Hematopoietic multipotent progenitor cell treated with erythropoietin and hydrocortisone succinate and interleukin-3 and kit ligand, for 15 days (in vitro differentiated cells): ENCODE data around the gene FBXW2.
A peak's percentile ranks its signal among the peaks of the same experiment; 100 is the strongest.

ENCODE experiments used
- DNase-seq: peaks from one replicate; pipeline ENCODE4 v3.0.0-alpha.2; 2015; ENCODE audit warnings: low spot score

Gene FBXW2

DNA sequence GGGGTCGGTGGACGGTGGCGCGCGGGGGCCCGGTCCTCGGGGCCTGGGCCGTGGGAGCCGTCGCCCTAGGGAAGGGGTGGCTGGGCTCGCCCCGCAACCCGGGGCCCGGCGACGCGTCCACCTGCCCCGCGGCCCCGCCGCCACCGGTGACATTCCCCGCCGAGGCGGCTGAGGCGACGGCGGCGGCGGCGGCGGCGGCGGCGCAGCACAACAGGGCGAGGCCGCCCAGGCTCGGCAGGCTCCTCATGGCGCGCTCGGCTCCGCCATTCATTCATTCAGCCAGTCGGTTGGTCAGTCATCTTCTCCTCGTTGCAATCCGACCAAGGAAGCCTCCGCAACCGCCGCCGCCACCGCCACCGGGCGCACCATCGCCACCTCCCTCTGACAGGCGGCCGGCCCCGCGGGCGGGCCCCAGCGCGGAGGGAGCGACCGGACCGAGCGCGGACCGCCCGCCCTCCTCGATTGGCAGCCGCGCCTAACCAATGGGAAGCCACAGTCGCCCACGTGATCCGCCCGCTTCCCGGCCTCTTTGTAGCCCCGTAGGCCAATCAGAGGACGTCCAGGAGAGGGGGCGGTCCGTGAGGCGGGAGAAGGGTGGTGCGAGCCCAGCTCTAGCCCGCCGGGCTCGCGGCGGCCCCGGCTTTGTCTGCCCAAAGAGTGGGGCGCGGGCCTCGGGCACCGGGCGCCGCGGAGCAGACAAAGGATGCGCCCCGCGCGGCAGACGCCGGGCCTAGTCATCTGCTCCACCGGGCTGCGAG lies 78.9 kb downstream of the FBXW2 start, which contains the start of gene MEGF9:
Gene MEGF9, minus strand, starts transcription at position 383 of the 758 bp plus-strand sequence. Its CDS starts 112 bp downstream, at position 271.
- peak; percentile 97 for DNase-seq

DNA sequence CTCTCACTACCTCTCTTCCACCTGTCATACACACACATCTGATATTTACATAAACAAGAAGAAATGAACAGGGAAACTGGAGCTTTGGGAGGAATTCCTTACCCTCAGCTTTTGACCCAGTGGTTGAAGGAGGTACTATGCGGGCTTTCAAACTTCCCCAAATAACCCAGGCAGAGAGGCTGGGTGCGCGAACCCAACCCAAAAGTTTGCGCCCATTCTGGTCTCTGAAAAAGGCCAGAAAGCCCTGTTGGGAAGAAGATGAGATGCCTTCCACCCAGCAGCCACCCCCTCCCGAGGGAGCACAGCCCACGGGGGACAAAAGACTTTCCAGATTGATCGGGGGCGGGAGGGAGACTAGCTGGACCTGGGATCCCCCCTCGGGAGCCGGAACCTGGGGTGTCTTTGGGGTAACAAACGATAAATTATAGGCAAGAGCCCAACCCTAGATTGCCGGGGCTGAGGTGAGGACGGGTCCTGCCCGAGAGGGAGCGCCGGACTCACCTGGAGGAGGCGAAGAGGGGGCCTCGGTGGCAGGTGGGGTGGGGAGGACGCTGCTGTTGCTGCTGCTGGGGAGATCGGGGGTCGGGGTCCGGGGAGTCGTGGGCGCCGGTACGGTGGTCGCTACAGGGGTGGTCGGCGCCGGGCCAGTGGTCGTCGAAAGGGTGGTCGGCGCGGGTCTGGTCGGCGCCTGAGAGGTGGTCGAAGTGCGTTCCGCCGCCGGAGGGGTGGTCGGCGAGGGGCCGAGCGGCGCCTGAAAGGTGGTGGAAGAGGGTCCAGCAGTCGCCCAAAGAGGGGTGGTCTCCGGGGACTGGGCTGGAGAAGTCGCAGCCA lies 79.7 kb downstream of the FBXW2 start:
- peak; percentile 43 for DNase-seq

DNA sequence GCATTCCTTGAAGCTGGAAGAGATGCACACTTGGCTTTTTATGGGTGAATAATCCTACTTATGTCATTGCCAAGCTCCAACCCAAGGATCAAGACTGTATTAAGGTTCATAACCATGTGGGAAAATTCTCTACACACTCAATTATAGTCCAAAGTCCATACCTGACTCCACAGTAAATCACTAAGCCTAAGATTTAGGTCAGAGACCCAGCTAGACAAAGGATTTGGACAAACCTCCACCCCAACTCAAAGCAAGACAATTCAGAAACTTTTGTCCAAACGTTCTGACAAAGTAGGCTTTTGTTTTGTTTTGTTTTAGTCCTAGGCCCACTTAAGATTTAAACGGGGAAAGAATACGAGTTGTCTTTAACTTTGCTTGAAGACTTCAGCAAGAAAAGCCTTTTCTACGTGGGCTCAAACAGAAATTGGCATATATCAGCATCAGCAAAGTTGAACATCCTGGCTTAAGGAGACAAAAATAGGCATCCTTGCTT lies 80.6 kb downstream of the FBXW2 start:
- no peak for DNase-seq

DNA sequence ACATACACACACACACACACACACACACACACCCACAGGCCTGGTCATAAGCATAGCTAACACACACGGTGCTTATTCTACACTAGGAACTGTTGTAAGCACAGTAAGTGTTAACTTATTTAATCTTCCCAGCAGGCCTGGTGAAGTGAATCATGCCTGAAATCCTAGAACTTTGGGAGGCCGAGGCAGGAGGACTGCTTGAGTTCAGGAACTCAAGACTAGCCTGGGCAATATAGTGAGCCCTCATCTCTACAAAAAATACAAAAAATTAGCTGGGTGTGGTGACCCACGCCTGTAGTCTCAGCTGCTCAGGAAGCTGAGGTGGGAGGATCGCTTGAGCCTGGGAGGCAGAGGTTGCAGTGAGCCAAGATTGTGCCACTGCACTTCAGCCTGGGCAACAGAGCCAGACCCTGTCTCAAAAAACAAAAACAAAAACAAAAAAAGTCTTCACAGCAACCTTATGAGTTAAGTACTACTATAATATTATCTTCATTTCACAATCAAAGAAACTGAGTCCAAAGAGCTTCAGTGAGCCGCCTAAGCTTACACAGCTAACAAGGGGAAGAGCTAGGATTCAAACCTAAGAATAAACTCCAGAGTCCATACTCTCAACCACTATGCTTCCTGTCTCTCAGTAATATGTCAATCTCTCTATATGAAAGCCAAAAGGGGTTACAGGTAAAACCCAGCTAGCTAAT lies 81.2 kb downstream of the FBXW2 start:
- DNase-seq = peak; percentile 35

DNA sequence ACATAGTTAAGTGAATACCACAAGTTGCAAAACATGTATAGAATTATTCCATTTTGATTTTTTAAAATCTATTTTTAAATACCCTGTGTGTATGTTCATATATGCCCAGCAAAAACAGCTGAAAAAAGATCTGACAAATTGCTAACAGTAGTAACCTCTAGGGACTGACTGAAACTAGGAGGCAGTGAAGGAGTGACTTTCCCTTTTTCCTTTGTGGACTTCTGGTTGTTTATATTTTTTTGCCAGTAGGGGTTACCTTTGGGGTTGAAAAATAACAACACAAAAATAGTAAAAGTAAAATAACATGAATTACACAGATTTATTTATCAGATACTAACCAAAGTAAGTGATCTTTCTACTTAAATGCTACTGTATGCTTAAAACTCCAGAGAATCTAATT lies 81.9 kb downstream of the FBXW2 start:
- peak; percentile 33 for DNase-seq

DNA sequence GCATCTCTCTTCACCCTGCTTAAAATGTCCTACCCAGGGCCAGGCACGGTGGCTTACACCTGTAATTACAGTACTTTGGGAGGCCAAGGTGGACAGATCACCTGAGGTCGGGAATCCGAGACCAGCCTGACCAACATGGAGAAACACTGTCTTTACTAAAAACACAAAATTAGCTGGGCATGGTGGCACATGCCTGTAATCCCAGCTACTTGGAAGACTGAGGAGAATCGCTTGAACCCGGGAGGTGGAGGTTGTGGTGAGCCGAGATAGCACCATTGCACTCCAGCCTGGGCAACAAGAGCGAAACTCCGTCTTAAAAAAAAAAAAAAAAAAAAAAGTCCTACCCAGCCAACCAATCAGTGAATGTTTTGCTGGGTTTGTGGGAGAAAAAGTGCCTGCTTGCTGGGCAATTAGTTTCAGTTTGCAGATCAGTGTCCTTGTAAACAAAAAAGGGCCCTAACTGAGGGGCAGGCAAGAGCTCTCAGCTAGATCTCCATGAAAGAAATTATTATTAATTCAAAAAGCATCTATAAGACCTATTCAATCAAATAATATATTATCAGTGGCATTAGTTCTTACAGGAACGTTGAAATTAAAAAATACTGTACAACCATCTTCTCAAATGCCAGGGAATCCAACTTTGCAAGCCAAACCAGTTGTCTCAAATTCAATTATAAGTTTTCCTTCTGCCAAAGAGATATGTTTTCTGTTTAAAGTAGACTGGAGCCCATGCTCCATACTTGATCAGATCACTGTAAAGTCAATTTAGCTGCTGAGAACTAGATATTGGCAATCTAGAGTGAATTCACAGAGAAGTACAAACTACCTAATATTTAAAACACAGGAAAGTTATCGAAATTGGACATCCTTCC lies 82.9 kb downstream of the FBXW2 start:
- DNase-seq = peak; percentile 85

DNA sequence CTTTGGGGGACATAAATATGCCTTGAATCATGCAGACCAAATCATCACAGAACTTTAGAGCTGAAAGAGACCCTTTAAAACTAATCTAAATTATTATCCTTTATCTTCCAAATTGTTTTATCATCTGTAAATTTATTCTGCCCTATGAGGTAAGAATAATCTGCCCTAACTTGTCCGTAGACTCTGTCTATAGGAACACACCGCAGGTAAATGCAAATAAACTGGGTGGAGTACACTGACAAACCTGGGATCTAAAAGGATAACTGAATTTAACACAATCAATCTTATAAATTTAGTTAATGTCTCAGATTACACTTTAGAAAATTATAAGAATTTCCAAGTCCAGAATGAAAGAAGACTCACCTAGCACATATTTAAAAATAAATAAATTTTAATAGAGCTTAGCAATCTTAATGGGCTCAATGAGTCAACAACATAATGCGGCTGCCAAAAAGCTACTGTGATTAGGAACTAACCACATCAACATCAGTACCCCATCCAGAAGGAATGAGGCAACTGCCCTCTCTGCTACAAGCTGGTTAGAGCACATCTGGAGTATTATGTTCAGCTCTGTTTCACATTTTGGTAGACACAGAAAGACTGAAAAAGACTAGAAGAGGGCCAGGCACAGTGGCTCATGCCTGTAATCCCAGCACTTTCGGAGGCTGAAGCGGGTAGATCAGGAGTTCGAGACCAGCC lies 84.5 kb downstream of the FBXW2 start:
- no peak for DNase-seq

DNA sequence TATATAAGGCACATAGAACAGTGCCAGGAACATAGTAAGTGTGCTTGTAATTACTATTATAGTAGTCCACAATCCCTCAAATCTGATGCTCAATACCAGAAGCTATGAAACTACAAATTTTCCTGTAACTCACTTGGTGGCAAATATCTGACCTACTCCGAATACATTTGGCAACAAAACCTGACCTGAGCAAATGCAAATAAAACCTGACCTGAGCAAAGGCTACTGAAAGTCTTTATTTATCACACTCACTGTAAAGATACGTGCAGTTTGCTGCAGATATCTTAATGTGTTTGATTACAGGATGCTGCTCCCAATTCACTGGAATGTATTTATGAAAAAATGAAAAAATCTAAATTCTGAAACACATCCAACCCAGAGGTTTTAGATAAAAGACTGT lies 86.0 kb downstream of the FBXW2 start:
- no peak for DNase-seq
